ENCODE data around the gene LRRC3. TPM values are rescaled to one million over a fixed set of nuclear protein-coding genes. Genes with fewer than 3 reads are reported as not detected.

LRRC3 gene
- total RNA-seq, 2 experiments from 2014 or later: 3.0 to 3.5 TPM

- Mint-ChIP-seq H3K27me3 (no peaks in the 10 kb centered on the region), H3K4me3 (no peak overlapping the region), H3K4me1 (no peaks in the 10 kb centered on the region), H3K9me3 (peaks cover 8% of the 10 kb centered on the region), H3K27ac (no peak overlapping the region), H3K36me3 (peaks cover 21% of the 10 kb centered on the region)
- ATAC-seq (ENCODE audit: low read depth): no peak
- peak; percentile 62 for DNase-seq
- POLR2A ChIA-PET: no interaction called here
These were observed 26.9 kb upstream of the LRRC3 start for GRCh38 chr21:44428281-44428960.

GRCh38 chr21:44429894-44430293, 25.4 kb upstream of the LRRC3 start:
- H3K27ac Mint-ChIP-seq: no peak overlapping the region
- H3K9me3 Mint-ChIP-seq: peaks cover 8% of the 10 kb centered on the region
- H3K36me3 Mint-ChIP-seq: peaks cover 21% of the 10 kb centered on the region
- DNase-seq (no peak), ATAC-seq (ENCODE audit: low read depth) (no peak)
- H3K4me1 Mint-ChIP-seq: no peaks in the 10 kb centered on the region
- no peaks in the 10 kb centered on the region for H3K27me3 Mint-ChIP-seq
- H3K4me3 Mint-ChIP-seq: no peak overlapping the region
- POLR2A ChIA-PET: interaction anchor here (0.5 kb wide), 1 partner anchor 68 kb away, joined by 8 read pairs; no protein-coding TSS in a partner anchor

GRCh38 chr21:44431300-44431699, 24.0 kb upstream of the LRRC3 start:
- H3K9me3 Mint-ChIP-seq: peaks cover 8% of the 10 kb centered on the region
- POLR2A ChIA-PET: interaction anchor here (0.7 to 1.2 kb wide), 2 partner anchors 20 to 429 kb away, joined by 3 read pairs; no protein-coding TSS in a partner anchor
- H3K4me3 Mint-ChIP-seq: no peak overlapping the region
- peaks cover 24% of the 10 kb centered on the region for H3K36me3 Mint-ChIP-seq
- H3K27ac Mint-ChIP-seq: no peak overlapping the region
- no peak for DNase-seq
- no peak for ATAC-seq (ENCODE audit: low read depth)
- H3K27me3 Mint-ChIP-seq: no peaks in the 10 kb centered on the region
- H3K4me1 Mint-ChIP-seq: no peaks in the 10 kb centered on the region

GRCh38 chr21:44432841-44433790, 22.2 kb upstream of the LRRC3 start:
- Mint-ChIP-seq H3K36me3 (peaks cover 17% of the 10 kb centered on the region), H3K4me3 (no peak overlapping the region), H3K9me3 (peaks cover 8% of the 10 kb centered on the region), H3K27me3 (no peaks in the 10 kb centered on the region), H3K27ac (no peak overlapping the region), H3K4me1 (no peaks in the 10 kb centered on the region)
- DNase-seq: no peak
- ATAC-seq (ENCODE audit: low read depth): no peak
- POLR2A ChIA-PET: no interaction called here

- H3K9me3 Mint-ChIP-seq: peaks cover 6% of the 10 kb centered on the region
- H3K27ac Mint-ChIP-seq: no peak overlapping the region
- peaks cover 15% of the 10 kb centered on the region for H3K36me3 Mint-ChIP-seq
- H3K4me3 Mint-ChIP-seq: no peak overlapping the region
- DNase-seq (no peak), ATAC-seq (ENCODE audit: low read depth) (no peak)
- no peaks in the 10 kb centered on the region for H3K27me3 Mint-ChIP-seq
- POLR2A ChIA-PET: no interaction called here
- no peaks in the 10 kb centered on the region for H3K4me1 Mint-ChIP-seq
These were observed 21.3 kb upstream of the LRRC3 start for GRCh38 chr21:44433791-44434567.

GRCh38 chr21:44434568-44434925, 20.8 kb upstream of the LRRC3 start:
- ATAC-seq (ENCODE audit: low read depth) (no peak), DNase-seq (no peak)
- peaks cover 6% of the 10 kb centered on the region for H3K9me3 Mint-ChIP-seq
- POLR2A ChIA-PET: no interaction called here
- no peaks in the 10 kb centered on the region for H3K4me1 Mint-ChIP-seq
- H3K27ac Mint-ChIP-seq: no peak overlapping the region
- peaks cover 15% of the 10 kb centered on the region for H3K36me3 Mint-ChIP-seq
- H3K4me3 Mint-ChIP-seq: no peak overlapping the region
- H3K27me3 Mint-ChIP-seq: no peaks in the 10 kb centered on the region

GRCh38 chr21:44434936-44435635, 20.2 kb upstream of the LRRC3 start:
- no peak for DNase-seq

GRCh38 chr21:44436111-44436611, 19.1 kb upstream of the LRRC3 start:
- no peak overlapping the region for H3K4me3 Mint-ChIP-seq
- POLR2A ChIA-PET: no interaction called here
- peaks cover 12% of the 10 kb centered on the region for H3K36me3 Mint-ChIP-seq
- no peak for ATAC-seq (ENCODE audit: low read depth)
- peak; percentile 20 for DNase-seq
- peaks cover 2% of the 10 kb centered on the region for H3K9me3 Mint-ChIP-seq
- H3K27me3 Mint-ChIP-seq: no peaks in the 10 kb centered on the region
- no peaks in the 10 kb centered on the region for H3K4me1 Mint-ChIP-seq
- H3K27ac Mint-ChIP-seq: peak overlapping the region; percentile 25

More at GRCh38 chr21:44434936-44435635, 20.2 kb upstream of the LRRC3 start:
- no peaks in the 10 kb centered on the region for H3K4me1 Mint-ChIP-seq
- H3K4me3 Mint-ChIP-seq: no peak overlapping the region
- POLR2A ChIA-PET: no interaction called here
- H3K36me3 Mint-ChIP-seq: peaks cover 10% of the 10 kb centered on the region
- peaks cover 4% of the 10 kb centered on the region for H3K9me3 Mint-ChIP-seq
- H3K27me3 Mint-ChIP-seq: no peaks in the 10 kb centered on the region
- H3K27ac Mint-ChIP-seq: no peak overlapping the region
- no peak for ATAC-seq (ENCODE audit: low read depth)

- Mint-ChIP-seq H3K4me1 (no peaks in the 10 kb centered on the region), H3K27me3 (no peaks in the 10 kb centered on the region), H3K4me3 (no peak overlapping the region), H3K27ac (no peak overlapping the region), H3K9me3 (no peaks in the 10 kb centered on the region), H3K36me3 (peaks cover 9% of the 10 kb centered on the region)
- ATAC-seq (ENCODE audit: low read depth) (no peak), DNase-seq (peak; percentile 18)
- POLR2A ChIA-PET: no interaction called here
These were observed 18.4 kb upstream of the LRRC3 start for GRCh38 chr21:44436958-44437357.

- Mint-ChIP-seq H3K27ac (no peak overlapping the region), H3K36me3 (peaks cover 7% of the 10 kb centered on the region), H3K4me3 (no peak overlapping the region), H3K27me3 (no peaks in the 10 kb centered on the region), H3K4me1 (no peaks in the 10 kb centered on the region), H3K9me3 (no peaks in the 10 kb centered on the region)
- POLR2A ChIA-PET: no interaction called here
- ATAC-seq (ENCODE audit: low read depth): no peak
- DNase-seq: no peak
These were observed 18.0 kb upstream of the LRRC3 start for GRCh38 chr21:44437371-44437695.

GRCh38 chr21:44437696-44438431, 17.4 kb upstream of the LRRC3 start:
- no peak overlapping the region for H3K27ac Mint-ChIP-seq
- H3K4me1 Mint-ChIP-seq: no peaks in the 10 kb centered on the region
- DNase-seq: peak; percentile 18
- peaks cover 7% of the 10 kb centered on the region for H3K36me3 Mint-ChIP-seq
- no peaks in the 10 kb centered on the region for H3K27me3 Mint-ChIP-seq
- ATAC-seq (ENCODE audit: low read depth): no peak
- H3K9me3 Mint-ChIP-seq: no peaks in the 10 kb centered on the region
- H3K4me3 Mint-ChIP-seq: no peak overlapping the region
- POLR2A ChIA-PET: no interaction called here

GRCh38 chr21:44438531-44439210, 16.6 kb upstream of the LRRC3 start:
- ATAC-seq (ENCODE audit: low read depth) (no peak), DNase-seq (no peak)
- Mint-ChIP-seq H3K27me3 (no peaks in the 10 kb centered on the region), H3K4me1 (no peaks in the 10 kb centered on the region), H3K9me3 (no peaks in the 10 kb centered on the region), H3K36me3 (peaks cover 7% of the 10 kb centered on the region), H3K4me3 (no peak overlapping the region), H3K27ac (no peak overlapping the region)
- POLR2A ChIA-PET: no interaction called here

All from activated naive CD8-positive, alpha-beta T cell treated with anti-CD3 and anti-CD28 coated beads, Interleukin-2, amount 10 ng/mL, durations not matched to agents 7 days and 5 days (primary cell).